GM21717 (cell line): ENCODE measurements around the gene SETD3.
"Not testable (repeated sequence)": the region's sequence is repeated elsewhere in the genome, so short reads cannot be mapped to it uniquely, and the experiment has no call there.

Source experiments
- ATAC-seq: cut with Tn5 transposase; IDR thresholded peaks from one replicate; pipeline ENCODE4 v1.9.1; 2021; ENCODE audit warnings: mild to moderate bottlenecking, moderate library complexity; ENCODE audit not compliant: unreplicated experiment

SETD3 gene

GRCh38 chr14:99363616-99364290 lies 116.9 kb downstream of the SETD3 start:
- ATAC-seq, result no peak

- no peak for ATAC-seq
Observed at GRCh38 chr14:99363051-99363450, 117.6 kb downstream of the SETD3 start.

- ATAC-seq, result no peak
Observed at GRCh38 chr14:99361596-99362215, 119.0 kb downstream of the SETD3 start.

GRCh38 chr14:99360774-99361595 lies 119.7 kb downstream of the SETD3 start:
- ATAC-seq, result no peak

GRCh38 chr14:99359906-99360305 lies 120.8 kb downstream of the SETD3 start:
- ATAC-seq, result no peak

- ATAC-seq, result no peak
Observed at GRCh38 chr14:99357916-99358390, 122.7 kb downstream of the SETD3 start.

- ATAC-seq, result no peak
Observed at GRCh38 chr14:99357151-99357915, 123.3 kb downstream of the SETD3 start.

- no peak for ATAC-seq
Observed at GRCh38 chr14:99356031-99356608, 124.5 kb downstream of the SETD3 start.

GRCh38 chr14:99354166-99354875 lies 126.3 kb downstream of the SETD3 start:
- ATAC-seq, result no peak

GRCh38 chr14:99352688-99353280 lies 127.9 kb downstream of the SETD3 start:
- no peak for ATAC-seq

- no peak for ATAC-seq
Observed at GRCh38 chr14:99351166-99352007, 129.3 kb downstream of the SETD3 start.

GRCh38 chr14:99350751-99351150 lies 129.9 kb downstream of the SETD3 start:
- no peak for ATAC-seq

- ATAC-seq, result no peak
Observed at GRCh38 chr14:99349721-99350495, 130.8 kb downstream of the SETD3 start.

- ATAC-seq, result no peak
Observed at GRCh38 chr14:99348816-99349614, 131.6 kb downstream of the SETD3 start.

GRCh38 chr14:99348231-99348630 lies 132.4 kb downstream of the SETD3 start:
- not testable (repeated sequence) for ATAC-seq
